ENCODE data around the gene IFNLR1. TPM values are rescaled to one million over a fixed set of nuclear protein-coding genes. Genes with fewer than 3 reads are reported as not detected.
A peak's percentile ranks its signal among the peaks of the same experiment; 100 is the strongest.

Gene IFNLR1
- total and polyA plus RNA-seq, 2 donors (not counting 3 experiments of a cell fraction or from before 2014, with no cell fraction given) = 0.01 TPM; not detected in 1

DNA sequence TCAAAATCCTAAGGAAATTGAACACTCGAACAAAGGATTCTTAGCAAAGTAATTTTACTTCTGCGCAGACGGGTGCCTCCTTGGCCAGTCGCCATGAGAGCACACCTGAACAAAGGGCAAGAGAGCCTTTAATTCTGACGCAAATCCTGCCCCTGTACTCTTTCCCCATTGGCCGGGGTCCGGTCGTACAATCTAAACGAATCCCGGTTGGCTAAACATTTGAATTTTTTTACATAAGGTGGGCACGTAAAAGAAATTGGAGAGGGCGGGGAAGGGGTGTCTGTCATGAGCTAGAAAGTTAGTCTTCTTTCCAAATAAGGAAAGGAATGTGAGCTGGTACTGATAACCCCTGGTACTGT lies 35.9 kb downstream of the IFNLR1 start:
- H2AFZ ChIP-seq (ENCODE audit: low read depth, low read length) = no peak overlapping the region
- FAIRE-seq (no peak), DNase-seq (ENCODE audit: low read depth, low spot score) (no peak)
- dilution Hi-C loops (cut with MboI; ENCODE audit: extremely low pct_ligation_motif_present, low sequenced_read_pairs) = no loop called here
- intact Hi-C loops (cut with micrococcal nuclease) = loop anchor here (5.0 kb wide), 1 partner anchor 436 kb away; no protein-coding TSS in a partner anchor
- no peak overlapping the region for H3K4me3 ChIP-seq (replicated peaks in 1 of 3; ENCODE audit: insufficient read depth in 1 of 3, low read depth in 1 of 3, low read length in 3 of 3)
- no peak overlapping the region for H3K4me2 ChIP-seq (ENCODE audit: insufficient read depth, low read length)
- POLR2A ChIA-PET = no interaction called here
- no peak overlapping the region for H3K9ac ChIP-seq (replicated peaks; ENCODE audit: extremely low read depth, insufficient read depth, low read length)
- H3K36me3 ChIP-seq (ENCODE audit: control insufficient read depth in 2 of 2, extremely low read depth in 1 of 2, insufficient read depth in 2 of 2, low read length in 2 of 2) = no peaks in the 10 kb centered on the region
- H4K20me1 ChIP-seq (replicated peaks; ENCODE audit: control insufficient read depth, extremely low read depth, insufficient read depth, low read length) = no peaks in the 10 kb centered on the region
- H3K9me1 ChIP-seq (replicated peaks; ENCODE audit: control insufficient read depth, extremely low read depth, insufficient read depth, low read length) = no peaks in the 10 kb centered on the region
- H3K27ac ChIP-seq (ENCODE audit: insufficient read depth, low read depth, low read length) = no peak overlapping the region
- H3K79me2 ChIP-seq (ENCODE audit: control insufficient read depth, insufficient read depth, low read length) = no peaks in the 10 kb centered on the region
- CTCF ChIA-PET = interaction anchor here (0.9 to 2.8 kb wide), 7 partner anchors 13 to 436 kb away, joined by 3 to 81 read pairs (median 16); partner anchors contain the start of gene MYOM3
- no TSS peak for BruUV-seq (replicated peaks)
- no peaks in the 10 kb centered on the region for H3K9me3 ChIP-seq (replicated peaks; ENCODE audit: control insufficient read depth, insufficient read depth, low read length)
- peaks cover 11% of the 10 kb centered on the region for H3K4me1 ChIP-seq (ENCODE audit: control insufficient read depth, extremely low read depth, insufficient read depth, low read length)
- peaks cover 11% of the 10 kb centered on the region in 2 experiments for H3K27me3 ChIP-seq (ENCODE audit: control insufficient read depth in 2 of 2, insufficient read depth in 2 of 2, low read length in 2 of 2)
- no peak for TF ChIP-seq JUN (IDR thresholded peaks at IDR 0.05; ENCODE audit: borderline replicate concordance, insufficient read depth, insufficient read length, low read depth)
- TF ChIP-seq GATA2 (IDR thresholded peaks at IDR 0.05; ENCODE audit: insufficient read depth, insufficient read length, low read depth, low read length) = no peak
- TF ChIP-seq, protein P1, sequence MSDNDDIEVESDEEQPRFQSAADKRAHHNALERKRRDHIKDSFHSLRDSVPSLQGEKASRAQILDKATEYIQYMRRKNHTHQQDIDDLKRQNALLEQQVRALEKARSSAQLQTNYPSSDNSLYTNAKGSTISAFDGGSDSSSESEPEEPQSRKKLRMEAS (IDR thresholded peaks at IDR 0.05; ENCODE audit: insufficient read depth, insufficient read length) = no peak

DNA sequence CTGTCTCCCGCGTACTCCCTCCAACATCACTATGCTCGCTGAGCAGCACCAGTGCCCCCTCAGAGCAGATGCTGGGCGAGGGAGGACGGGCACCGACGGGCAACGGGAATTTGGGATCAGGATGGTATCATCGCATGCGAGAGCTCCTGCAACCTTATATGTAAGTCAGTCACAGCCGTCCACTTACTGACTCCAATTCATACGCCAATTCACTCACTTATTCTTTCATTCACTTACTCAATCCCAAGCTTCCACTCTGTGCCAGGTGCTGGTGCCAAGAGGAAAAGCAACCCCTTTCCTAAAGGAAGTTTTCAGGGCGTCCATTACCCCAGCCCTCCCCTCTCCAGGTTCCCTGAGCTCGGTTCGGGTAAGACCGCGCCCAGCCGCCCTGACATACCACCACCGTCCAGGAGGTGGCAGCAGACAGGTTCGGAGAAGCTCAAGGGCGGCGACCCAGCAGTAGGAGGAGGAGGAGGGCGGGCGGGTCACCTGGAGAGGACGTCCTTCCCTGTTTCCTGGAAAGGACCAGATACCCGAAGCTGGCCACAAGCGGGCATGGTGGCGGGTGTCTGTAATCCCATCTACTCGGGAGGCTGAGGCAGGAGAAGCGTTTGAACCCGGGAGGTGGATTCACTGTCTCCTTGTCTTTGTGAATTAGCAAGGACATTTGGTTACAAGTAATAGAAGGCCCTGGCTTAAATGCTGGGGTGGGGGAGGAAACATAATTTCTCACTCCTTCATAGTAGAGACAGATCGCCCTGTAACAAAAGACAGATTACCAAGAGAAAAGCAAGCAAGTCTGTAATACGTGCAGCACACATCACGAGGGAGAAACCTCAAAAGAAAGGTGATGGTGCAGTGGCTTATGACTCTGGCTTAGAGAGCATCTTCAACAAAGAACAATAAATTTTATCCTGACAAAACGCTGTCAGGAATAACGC lies 36.6 kb downstream of the IFNLR1 start:
- intact Hi-C loops (cut with micrococcal nuclease) = loop anchor here (1.0 to 5.0 kb wide), 3 partner anchors 79 to 437 kb away; no protein-coding TSS in a partner anchor
- ChIA-PET CTCF (interaction anchor here (0.6 to 2.8 kb wide), 53 partner anchors 8 to 492 kb away, joined by 3 to 81 read pairs (median 4); partner anchors contain the start of genes MYOM3 and NIPAL3), POLR2A (interaction anchor here (0.6 kb wide), 1 partner anchor 227 kb away, joined by 5 read pairs; no protein-coding TSS in a partner anchor)
- BruUV-seq (replicated peaks) = no TSS peak
- H3K9me1 ChIP-seq (replicated peaks; ENCODE audit: control insufficient read depth, extremely low read depth, insufficient read depth, low read length) = no peaks in the 10 kb centered on the region
- H3K4me2 ChIP-seq (ENCODE audit: insufficient read depth, low read length) = peak overlapping the region; percentile 66
- TF ChIP-seq, protein P2, sequence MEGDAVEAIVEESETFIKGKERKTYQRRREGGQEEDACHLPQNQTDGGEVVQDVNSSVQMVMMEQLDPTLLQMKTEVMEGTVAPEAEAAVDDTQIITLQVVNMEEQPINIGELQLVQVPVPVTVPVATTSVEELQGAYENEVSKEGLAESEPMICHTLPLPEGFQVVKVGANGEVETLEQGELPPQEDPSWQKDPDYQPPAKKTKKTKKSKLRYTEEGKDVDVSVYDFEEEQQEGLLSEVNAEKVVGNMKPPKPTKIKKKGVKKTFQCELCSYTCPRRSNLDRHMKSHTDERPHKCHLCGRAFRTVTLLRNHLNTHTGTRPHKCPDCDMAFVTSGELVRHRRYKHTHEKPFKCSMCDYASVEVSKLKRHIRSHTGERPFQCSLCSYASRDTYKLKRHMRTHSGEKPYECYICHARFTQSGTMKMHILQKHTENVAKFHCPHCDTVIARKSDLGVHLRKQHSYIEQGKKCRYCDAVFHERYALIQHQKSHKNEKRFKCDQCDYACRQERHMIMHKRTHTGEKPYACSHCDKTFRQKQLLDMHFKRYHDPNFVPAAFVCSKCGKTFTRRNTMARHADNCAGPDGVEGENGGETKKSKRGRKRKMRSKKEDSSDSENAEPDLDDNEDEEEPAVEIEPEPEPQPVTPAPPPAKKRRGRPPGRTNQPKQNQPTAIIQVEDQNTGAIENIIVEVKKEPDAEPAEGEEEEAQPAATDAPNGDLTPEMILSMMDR (IDR thresholded peaks at IDR 0.05; ENCODE audit: extremely low read depth in 1 of 2, insufficient read depth in 1 of 2, low read depth in 1 of 2, low read length in 2 of 2) = peak; percentile 79 to 94
- TF ChIP-seq, protein P1 (IDR thresholded peaks at IDR 0.05; ENCODE audit: insufficient read depth, insufficient read length) = no peak
- H4K20me1 ChIP-seq (replicated peaks; ENCODE audit: control insufficient read depth, extremely low read depth, insufficient read depth, low read length) = no peaks in the 10 kb centered on the region
- dilution Hi-C loops (cut with MboI; ENCODE audit: extremely low pct_ligation_motif_present, low sequenced_read_pairs) = no loop called here
- H3K4me1 ChIP-seq (ENCODE audit: control insufficient read depth, extremely low read depth, insufficient read depth, low read length) = peaks cover 11% of the 10 kb centered on the region
- H2AFZ ChIP-seq (ENCODE audit: low read depth, low read length) = peak overlapping the region; percentile 82
- no peak overlapping the region for H3K27ac ChIP-seq (ENCODE audit: insufficient read depth, low read depth, low read length)
- no peaks in the 10 kb centered on the region for H3K9me3 ChIP-seq (replicated peaks; ENCODE audit: control insufficient read depth, insufficient read depth, low read length)
- H3K27me3 ChIP-seq (ENCODE audit: control insufficient read depth in 2 of 2, insufficient read depth in 2 of 2, low read length in 2 of 2) = peaks cover 11% of the 10 kb centered on the region in 2 experiments
- H3K36me3 ChIP-seq (ENCODE audit: control insufficient read depth in 2 of 2, extremely low read depth in 1 of 2, insufficient read depth in 2 of 2, low read length in 2 of 2) = no peaks in the 10 kb centered on the region
- H3K4me3 ChIP-seq (replicated peaks in 1 of 3; ENCODE audit: insufficient read depth in 1 of 3, low read depth in 1 of 3, low read length in 3 of 3) = peak overlapping the region in 1 of 3 experiments; percentile 19
- FAIRE-seq = peak; percentile 62
- no peaks in the 10 kb centered on the region for H3K79me2 ChIP-seq (ENCODE audit: control insufficient read depth, insufficient read depth, low read length)
- peak; percentile 83 for DNase-seq (ENCODE audit: low read depth, low spot score)
- H3K9ac ChIP-seq (replicated peaks; ENCODE audit: extremely low read depth, insufficient read depth, low read length) = no peak overlapping the region

All from endothelial cell of umbilical vein (primary cell).